ENCODE results near the gene LIME1.

LIME1 gene

GRCh38 chr20:63755933-63756647 lies 19.6 kb downstream of the LIME1 start:
- no peak for TF ChIP-seq CTCF (IDR thresholded peaks at IDR 0.05; ENCODE audit: insufficient read depth, low read length, poor library complexity, severe bottlenecking)

GRCh38 chr20:63756648-63756991 lies 20.2 kb downstream of the LIME1 start:
- no peak for TF ChIP-seq CTCF (IDR thresholded peaks at IDR 0.05; ENCODE audit: insufficient read depth, low read length, poor library complexity, severe bottlenecking)
- DNase-seq (ENCODE audit: extremely low read depth, insufficient read length) = no peak
- Histone ChIP-seq H3K36me3 (ENCODE audit: control insufficient read depth, insufficient read depth, low read length) (no peaks in the 10 kb centered on the region), H3K4me3 (replicated peaks; ENCODE audit: low read depth, low read length) (no peak overlapping the region), H3K27me3 (replicated peaks; ENCODE audit: control insufficient read depth, insufficient read depth, low read length) (no peaks in the 10 kb centered on the region)

More at GRCh38 chr20:63755933-63756647, 19.6 kb downstream of the LIME1 start:
- no peaks in the 10 kb centered on the region for H3K27me3 ChIP-seq (replicated peaks; ENCODE audit: control insufficient read depth, insufficient read depth, low read length)
- no peak for DNase-seq (ENCODE audit: extremely low read depth, insufficient read length)
- H3K36me3 ChIP-seq (ENCODE audit: control insufficient read depth, insufficient read depth, low read length) = no peaks in the 10 kb centered on the region
- H3K4me3 ChIP-seq (replicated peaks; ENCODE audit: low read depth, low read length) = no peak overlapping the region

- TF ChIP-seq CTCF (IDR thresholded peaks at IDR 0.05; ENCODE audit: insufficient read depth, low read length, poor library complexity, severe bottlenecking) = no peak
- Histone ChIP-seq H3K27me3 (replicated peaks; ENCODE audit: control insufficient read depth, insufficient read depth, low read length) (no peaks in the 10 kb centered on the region), H3K4me3 (replicated peaks; ENCODE audit: low read depth, low read length) (no peak overlapping the region), H3K36me3 (ENCODE audit: control insufficient read depth, insufficient read depth, low read length) (no peaks in the 10 kb centered on the region)
- no peak for DNase-seq (ENCODE audit: extremely low read depth, insufficient read length)
These were observed 21.7 kb downstream of the LIME1 start for GRCh38 chr20:63758152-63758551.

GRCh38 chr20:63759377-63759901 lies 23.0 kb downstream of the LIME1 start:
- H3K27me3 ChIP-seq (replicated peaks; ENCODE audit: control insufficient read depth, insufficient read depth, low read length) = no peaks in the 10 kb centered on the region
- H3K4me3 ChIP-seq (replicated peaks; ENCODE audit: low read depth, low read length) = no peak overlapping the region
- H3K36me3 ChIP-seq (ENCODE audit: control insufficient read depth, insufficient read depth, low read length) = no peaks in the 10 kb centered on the region
- TF ChIP-seq CTCF (IDR thresholded peaks at IDR 0.05; ENCODE audit: insufficient read depth, low read length, poor library complexity, severe bottlenecking) = no peak
- no peak for DNase-seq (ENCODE audit: extremely low read depth, insufficient read length)

- Histone ChIP-seq H3K36me3 (ENCODE audit: control insufficient read depth, insufficient read depth, low read length) (no peaks in the 10 kb centered on the region), H3K4me3 (replicated peaks; ENCODE audit: low read depth, low read length) (no peak overlapping the region), H3K27me3 (replicated peaks; ENCODE audit: control insufficient read depth, insufficient read depth, low read length) (no peaks in the 10 kb centered on the region)
- DNase-seq (ENCODE audit: extremely low read depth, insufficient read length) = no peak
- no peak for TF ChIP-seq CTCF (IDR thresholded peaks at IDR 0.05; ENCODE audit: insufficient read depth, low read length, poor library complexity, severe bottlenecking)
These were observed 28.8 kb downstream of the LIME1 start for GRCh38 chr20:63765082-63765873.
